LNCaP clone FGC (cell line): Measurements from ENCODE around the gene SOHLH1.

Source experiments
- DNase-seq: peaks from one replicate; pipeline ENCODE4 v3.0.0-alpha.2; 2011; ENCODE audit warnings: low read depth
- H3K4me3 ChIP-seq: 2 replicates; pipeline ENCODE4 v1.5.1; 2011; ENCODE audit warnings: mild to moderate bottlenecking, low read depth, low read length, control low read depth
- CTCF ChIP-seq: IDR thresholded peaks from 2 replicates; pipeline ENCODE4 v1.5.1; 2012; ENCODE audit warnings: mild to moderate bottlenecking; ENCODE audit not compliant: control insufficient read depth, insufficient read depth; ENCODE audit errors: extremely low read depth

The SOHLH1 gene

GRCh38 chr9:135705376-135705775, 6.1 kb upstream of the SOHLH1 start:
- TF ChIP-seq CTCF: no peak
- H3K4me3 ChIP-seq: no peak overlapping the region
- no peak for DNase-seq

- DNase-seq: no peak
- TF ChIP-seq CTCF: no peak
- no peak overlapping the region for H3K4me3 ChIP-seq
Measured at GRCh38 chr9:135704483-135704882, 5.2 kb upstream of the SOHLH1 start.

GRCh38 chr9:135703726-135704125, 4.4 kb upstream of the SOHLH1 start:
- no peak for DNase-seq
- no peak for TF ChIP-seq CTCF
- H3K4me3 ChIP-seq: no peak overlapping the region

GRCh38 chr9:135701959-135702721, 2.9 kb upstream of the SOHLH1 start, which contains the start of gene KCNT1:
KCNT1 (plus strand) TSS chr9:135702185; CDS start chr9:135702259, 74 bp downstream.
- no peak for DNase-seq
- peak within 1 kb of the TSS; percentile 26; the same call in 1 of the 2 replicates for H3K4me3 ChIP-seq
- TF ChIP-seq CTCF: peak; percentile 92

- DNase-seq: no peak
- H3K4me3 ChIP-seq: no peak overlapping the region
- no peak for TF ChIP-seq CTCF
Measured at GRCh38 chr9:135701067-135701958, 2.0 kb upstream of the SOHLH1 start.

GRCh38 chr9:135700525-135700924, 1.2 kb upstream of the SOHLH1 start:
- no peak for TF ChIP-seq CTCF
- DNase-seq: no peak
- H3K4me3 ChIP-seq: no peak overlapping the region
